Smooth muscle cell (in vitro differentiated cells): ENCODE data around the gene PAX8. TPM values are rescaled to one million over a fixed set of nuclear protein-coding genes. Genes with fewer than 3 reads are reported as not detected.

ENCODE experiments used
- DNase-seq: peaks from one replicate; lab custom pipeline; 2025; ENCODE audit not compliant: unreplicated experiment; lab: John Stamatoyannopoulos, UW
- H2AFZ ChIP-seq: fragments of 200-600 bp; sonication (generic); 2 replicates; pipeline ENCODE4 v1.6.0; 2016; ENCODE audit warnings: antibody characterized with exemption, low read depth, mild to moderate bottlenecking
- H3F3A ChIP-seq: fragments of 200-600 bp; sonication (generic); 2 replicates; pipeline ENCODE4 v1.6.0; 2017; ENCODE audit warnings: antibody characterized with exemption, low read depth
- H3K27ac ChIP-seq: fragments of 200-600 bp; sonication (generic); 2 replicates; pipeline ENCODE4 v1.5.1; 2016; ENCODE audit warnings: low read depth, mild to moderate bottlenecking
- H3K27me3 ChIP-seq: fragments of 200-600 bp; sonication (generic); 2 replicates; pipeline ENCODE4 v1.6.1; 2016; ENCODE audit warnings: low read depth, mild to moderate bottlenecking
- H3K36me3 ChIP-seq: fragments of 200-600 bp; sonication (generic); 2 replicates; pipeline ENCODE4 v1.5.1; 2016; ENCODE audit warnings: low read depth
- H3K4me1 ChIP-seq: fragments of 200-600 bp; sonication (generic); 2 replicates; pipeline ENCODE4 v1.5.1; 2016; ENCODE audit warnings: low read depth
- H3K4me2 ChIP-seq: fragments of 200-600 bp; sonication (generic); 2 replicates; pipeline ENCODE4 v1.6.0; 2016; ENCODE audit warnings: mild to moderate bottlenecking
- H3K4me3 ChIP-seq: fragments of 200-600 bp; sonication (generic); 2 replicates; pipeline ENCODE4 v1.5.1; 2016; ENCODE audit warnings: mild to moderate bottlenecking
- H3K79me2 ChIP-seq: fragments of 200-600 bp; sonication (generic); 2 replicates; pipeline ENCODE4 v1.6.0; 2016; ENCODE audit warnings: low read depth, mild to moderate bottlenecking
- H3K9ac ChIP-seq: fragments of 200-600 bp; sonication (generic); 2 replicates; pipeline ENCODE4 v1.6.0; 2016; ENCODE audit warnings: low read depth
- H3K9me3 ChIP-seq: fragments of 200-600 bp; sonication (generic); replicated peaks from 2 replicates; pipeline ENCODE4 v1.5.1; 2016; ENCODE audit warnings: low read depth
- H4K20me1 ChIP-seq: fragments of 200-600 bp; sonication (generic); 2 replicates; pipeline ENCODE4 v1.6.0; 2016; ENCODE audit warnings: low read depth
- CTCF ChIP-seq: fragments of 200-600 bp; sonication (generic); IDR thresholded peaks from 2 replicates; pipeline ENCODE4 v1.5.1; 2017; ENCODE audit warnings: borderline replicate concordance, mild to moderate bottlenecking, antibody characterized with exemption; ENCODE audit not compliant: insufficient read depth, poor library complexity, severe bottlenecking
- WGBS: methylation state at CpG from one replicate; pipeline ENCODE4 v1.1.7; 2016; ENCODE audit warnings: low lambda C conversion rate; 5-methylcytosine and 5-hydroxymethylcytosine counted together
- polyA plus RNA-seq: library from polyadenylated mRNA; unstranded; fragments of >200 nt; fragmentation: Nextera tagmentation; extraction: Ambion mirVana; gene quantifications from 2 replicates; pipeline ENCODE4 v1.2.1, GENCODE V29; 2016
- total RNA-seq: library from RNA; depleted of rRNA; stranded (reverse); fragments of >200 nt; gene quantifications from 2 replicates; pipeline ENCODE4 v1.2.3, GENCODE V29; 2014

PAX8 gene
- total and polyA plus RNA-seq, 2 experiments from 2014 or later = not detected

- no peak overlapping the region for H3K9ac ChIP-seq
- no peaks in the 10 kb centered on the region for H4K20me1 ChIP-seq
- no peak for TF ChIP-seq CTCF
- no peaks in the 10 kb centered on the region for H3K9me3 ChIP-seq
- no peaks in the 10 kb centered on the region for H3K36me3 ChIP-seq
- 77% methylated on average over 1 of the region's 1 CpG for WGBS
- no peaks in the 10 kb centered on the region for H3F3A ChIP-seq
- DNase-seq = no peak
- no peak overlapping the region for H3K27ac ChIP-seq
- no peak overlapping the region for H2AFZ ChIP-seq
- H3K79me2 ChIP-seq = no peaks in the 10 kb centered on the region
- peaks cover 80% of the 10 kb centered on the region for H3K27me3 ChIP-seq
- H3K4me2 ChIP-seq = no peak overlapping the region
- no peaks in the 10 kb centered on the region for H3K4me1 ChIP-seq
- no peak overlapping the region for H3K4me3 ChIP-seq
These were observed 15.2 kb downstream of the PAX8 start for GRCh38 chr2:113263546-113263945.

GRCh38 chr2:113260991-113261390 lies 17.7 kb downstream of the PAX8 start:
- peaks cover 56% of the 10 kb centered on the region for H3K27me3 ChIP-seq
- no peaks in the 10 kb centered on the region for H3F3A ChIP-seq
- H3K79me2 ChIP-seq = no peaks in the 10 kb centered on the region
- H3K27ac ChIP-seq = no peak overlapping the region
- no peaks in the 10 kb centered on the region for H3K9me3 ChIP-seq
- TF ChIP-seq CTCF = no peak
- 86% methylated on average over 6 of the region's 6 CpGs for WGBS
- no peaks in the 10 kb centered on the region for H3K4me1 ChIP-seq
- H3K4me3 ChIP-seq = no peak overlapping the region
- DNase-seq = no peak
- H3K36me3 ChIP-seq = no peaks in the 10 kb centered on the region
- no peak overlapping the region for H3K9ac ChIP-seq
- no peak overlapping the region for H3K4me2 ChIP-seq
- no peaks in the 10 kb centered on the region for H4K20me1 ChIP-seq
- H2AFZ ChIP-seq = no peak overlapping the region

GRCh38 chr2:113258471-113259147 lies 20.1 kb downstream of the PAX8 start:
- Histone ChIP-seq H3K4me1 (no peaks in the 10 kb centered on the region), H3F3A (no peaks in the 10 kb centered on the region), H3K36me3 (no peaks in the 10 kb centered on the region), H3K79me2 (no peaks in the 10 kb centered on the region), H2AFZ (no peak overlapping the region), H3K9me3 (no peaks in the 10 kb centered on the region), H4K20me1 (no peaks in the 10 kb centered on the region), H3K9ac (no peak overlapping the region), H3K4me2 (no peak overlapping the region), H3K27me3 (peaks cover 32% of the 10 kb centered on the region), H3K27ac (no peak overlapping the region), H3K4me3 (no peak overlapping the region)
- WGBS = 91% methylated on average over 6 of the region's 6 CpGs
- no peak for TF ChIP-seq CTCF
- DNase-seq = no peak

- Histone ChIP-seq H2AFZ (no peak overlapping the region), H3K4me1 (no peaks in the 10 kb centered on the region), H3F3A (no peaks in the 10 kb centered on the region), H3K4me3 (no peak overlapping the region), H4K20me1 (no peaks in the 10 kb centered on the region), H3K36me3 (no peaks in the 10 kb centered on the region), H3K27ac (no peak overlapping the region), H3K79me2 (no peaks in the 10 kb centered on the region), H3K4me2 (no peak overlapping the region), H3K9ac (no peak overlapping the region), H3K9me3 (no peaks in the 10 kb centered on the region), H3K27me3 (peaks cover 23% of the 10 kb centered on the region)
- TF ChIP-seq CTCF = no peak
- no peak for DNase-seq
- WGBS = 76% methylated on average over 7 of the region's 7 CpGs
These were observed 21.0 kb downstream of the PAX8 start for GRCh38 chr2:113257516-113258264.
